Mesenchymal stem cell (in vitro differentiated cells and primary cell): ENCODE results near the gene CDSN. TPM values are rescaled to one million over a fixed set of nuclear protein-coding genes. Genes with fewer than 3 reads are reported as not detected.

Experiments used
- DNase-seq: peaks from one replicate; pipeline ENCODE4 v3.0.0-alpha.2; 2013
- H2AFZ ChIP-seq: one replicate; pipeline ENCODE4 v1.6.1; 2013; ENCODE audit warnings: low read depth, mild to moderate bottlenecking, control low read depth, inconsistent platforms, low read length, moderate library complexity
- H2AK5ac ChIP-seq: 2 replicates; pipeline ENCODE4 v1.6.1; 2013; ENCODE audit warnings: low read length, moderate library complexity, mild to moderate bottlenecking, inconsistent platforms; ENCODE audit not compliant: severe bottlenecking
- H2BK120ac ChIP-seq: one replicate; pipeline ENCODE4 v1.6.1; 2013; ENCODE audit warnings: low read depth, mild to moderate bottlenecking, inconsistent platforms, low read length, moderate library complexity
- H2BK12ac ChIP-seq, 2 experiments: one replicate each; pipeline ENCODE4 v1.6.1; 2013; ENCODE audit warnings: inconsistent platforms in 2 of 2, low read length in 2 of 2, mild to moderate bottlenecking in 2 of 2, moderate library complexity in 2 of 2, control low read depth in 1 of 2
- H2BK15ac ChIP-seq: one replicate; pipeline ENCODE4 v1.6.1; 2013; ENCODE audit warnings: mild to moderate bottlenecking, low read depth, inconsistent platforms; ENCODE audit not compliant: poor library complexity, severe bottlenecking
- H2BK5ac ChIP-seq: 2 replicates; pipeline ENCODE4 v1.6.1; 2013; ENCODE audit warnings: low read depth, mild to moderate bottlenecking, low read length, control low read depth, inconsistent platforms; ENCODE audit not compliant: poor library complexity, severe bottlenecking
- H3K14ac ChIP-seq, 2 experiments: one replicate each; pipeline ENCODE4 v1.6.1; 2013; ENCODE audit warnings: inconsistent platforms in 2 of 2, low read length in 2 of 2, control low read depth in 1 of 2, mild to moderate bottlenecking in 1 of 2, moderate library complexity in 1 of 2
- H3K18ac ChIP-seq, 2 experiments: one replicate each; pipeline ENCODE4 v1.6.1; 2013; ENCODE audit warnings: inconsistent platforms in 2 of 2, low read length in 2 of 2, control low read depth in 1 of 2, low read depth in 1 of 2, mild to moderate bottlenecking in 1 of 2
- H3K23ac ChIP-seq, 2 experiments: one replicate each; pipeline ENCODE4 v1.6.1; 2013; ENCODE audit warnings: inconsistent platforms in 2 of 2, low read length in 2 of 2, mild to moderate bottlenecking in 2 of 2, moderate library complexity in 2 of 2, control low read depth in 1 of 2
- H3K27ac ChIP-seq: 2 replicates; pipeline ENCODE4 v1.5.1; 2013; ENCODE audit warnings: mild to moderate bottlenecking, moderate library complexity, low read length, control low read depth, inconsistent platforms; ENCODE audit not compliant: poor library complexity, severe bottlenecking
- H3K27me3 ChIP-seq, 2 experiments: 2 replicates each; pipeline versions ENCODE4 v1.6.1 to v1.7.0; 2013; ENCODE audit warnings: low read length in 2 of 2, mild to moderate bottlenecking in 2 of 2, moderate library complexity in 2 of 2, control low read depth in 1 of 2, inconsistent platforms in 1 of 2; ENCODE audit not compliant: control insufficient read depth in 1 of 2, insufficient read depth in 1 of 2
- H3K36me3 ChIP-seq, 2 experiments: 2 replicates each; pipeline versions ENCODE4 v1.6.1 to v1.7.0; 2013; ENCODE audit warnings: low read length in 2 of 2, control low read depth in 1 of 2, inconsistent platforms in 1 of 2, low read depth in 1 of 2, mild to moderate bottlenecking in 1 of 2; ENCODE audit not compliant: insufficient read depth in 2 of 2, control insufficient read depth in 1 of 2
- H3K4ac ChIP-seq, 2 experiments: one replicate each; pipeline ENCODE4 v1.6.1; 2013; ENCODE audit warnings: inconsistent platforms in 2 of 2, low read length in 2 of 2, mild to moderate bottlenecking in 2 of 2, moderate library complexity in 2 of 2, control low read depth in 1 of 2, low read depth in 1 of 2
- H3K4me1 ChIP-seq: 2 replicates; pipeline ENCODE4 v1.6.1; 2013; ENCODE audit warnings: low read depth, low read length, control low read depth; ENCODE audit not compliant: control insufficient read depth, insufficient read depth
- H3K4me2 ChIP-seq: 2 replicates; pipeline ENCODE4 v1.6.1; 2013; ENCODE audit warnings: low read length, mild to moderate bottlenecking, inconsistent platforms; ENCODE audit not compliant: poor library complexity, severe bottlenecking
- H3K4me3 ChIP-seq, 2 experiments: 2 replicates each; pipeline versions ENCODE4 v1.5.1 to v1.7.0; 2013; ENCODE audit warnings: low read length in 2 of 2, mild to moderate bottlenecking in 2 of 2, control low read depth in 1 of 2, low read depth in 1 of 2; ENCODE audit not compliant: insufficient read depth in 1 of 2
- H3K79me1 ChIP-seq: replicated peaks from 2 replicates; pipeline ENCODE4 v1.6.1; 2013; ENCODE audit warnings: mild to moderate bottlenecking, control low read depth, low read length, inconsistent platforms; ENCODE audit not compliant: poor library complexity, severe bottlenecking
- H3K9ac ChIP-seq: 2 replicates; pipeline ENCODE4 v1.7.0; 2013; ENCODE audit warnings: mild to moderate bottlenecking, low read length, moderate library complexity
- H3K9me3 ChIP-seq: 2 replicates; pipeline ENCODE4 v1.7.0; 2013; ENCODE audit warnings: mild to moderate bottlenecking, low read length; ENCODE audit not compliant: control insufficient read depth
- H4K8ac ChIP-seq: one replicate; pipeline ENCODE4 v1.6.1; 2013; ENCODE audit warnings: inconsistent platforms, mild to moderate bottlenecking, low read length, moderate library complexity
- H4K91ac ChIP-seq: one replicate; pipeline ENCODE4 v1.6.1; 2013; ENCODE audit warnings: mild to moderate bottlenecking, low read length, inconsistent platforms
- WGBS: methylation state at CpG from one replicate; pipeline ENCODE4 v1.1.7; 2013; ENCODE audit warnings: mixed read lengths; 5-methylcytosine and 5-hydroxymethylcytosine counted together
- polyA plus RNA-seq, 2 experiments: library from polyadenylated mRNA; stranded (reverse); fragments of 200-250 nt; gene quantifications; one replicate each; pipeline ENCODE4 v1.2.3, GENCODE V29; 2013

CDSN gene
- polyA plus RNA-seq (2013, experiment 1 of 2): not detected
- not detected for polyA plus RNA-seq (2013, experiment 2 of 2)

GRCh38 chr6:31120151-31120915, at the start of gene CDSN:
CDSN (minus strand) TSS chr6:31120446; CDS start chr6:31120419, 27 bp downstream.
- no peak within 1 kb of the TSS for H3K18ac ChIP-seq
- no peak within 1 kb of the TSS for H2AFZ ChIP-seq
- H3K4me2 ChIP-seq: no peak within 1 kb of the TSS
- H3K4me1 ChIP-seq: peaks cover 30% of the 10 kb centered on the region
- H3K36me3 ChIP-seq: peaks cover 0 to 12% of the 10 kb centered on the region in 2 experiments
- peaks cover 19% of the 10 kb centered on the region for H3K79me1 ChIP-seq
- H3K14ac ChIP-seq: no peak within 1 kb of the TSS
- no peak within 1 kb of the TSS for H3K4me3 ChIP-seq
- no peak for DNase-seq
- no peak within 1 kb of the TSS for H2BK12ac ChIP-seq
- H3K27me3 ChIP-seq: peaks cover 0 to 9% of the 10 kb centered on the region in 2 experiments
- H2BK120ac ChIP-seq: no peak within 1 kb of the TSS
- H3K27ac ChIP-seq: no peak within 1 kb of the TSS
- H3K9ac ChIP-seq: no peak within 1 kb of the TSS
- H4K91ac ChIP-seq: no peak within 1 kb of the TSS
- no peak within 1 kb of the TSS for H2BK15ac ChIP-seq
- WGBS: 92% methylated on average over 26 of the region's 26 CpGs
- no peak within 1 kb of the TSS for H2BK5ac ChIP-seq
- H4K8ac ChIP-seq: no peak within 1 kb of the TSS
- H3K9me3 ChIP-seq: no peaks in the 10 kb centered on the region
- no peak within 1 kb of the TSS for H3K23ac ChIP-seq
- H2AK5ac ChIP-seq: no peak within 1 kb of the TSS
- no peak within 1 kb of the TSS for H3K4ac ChIP-seq

DNA sequence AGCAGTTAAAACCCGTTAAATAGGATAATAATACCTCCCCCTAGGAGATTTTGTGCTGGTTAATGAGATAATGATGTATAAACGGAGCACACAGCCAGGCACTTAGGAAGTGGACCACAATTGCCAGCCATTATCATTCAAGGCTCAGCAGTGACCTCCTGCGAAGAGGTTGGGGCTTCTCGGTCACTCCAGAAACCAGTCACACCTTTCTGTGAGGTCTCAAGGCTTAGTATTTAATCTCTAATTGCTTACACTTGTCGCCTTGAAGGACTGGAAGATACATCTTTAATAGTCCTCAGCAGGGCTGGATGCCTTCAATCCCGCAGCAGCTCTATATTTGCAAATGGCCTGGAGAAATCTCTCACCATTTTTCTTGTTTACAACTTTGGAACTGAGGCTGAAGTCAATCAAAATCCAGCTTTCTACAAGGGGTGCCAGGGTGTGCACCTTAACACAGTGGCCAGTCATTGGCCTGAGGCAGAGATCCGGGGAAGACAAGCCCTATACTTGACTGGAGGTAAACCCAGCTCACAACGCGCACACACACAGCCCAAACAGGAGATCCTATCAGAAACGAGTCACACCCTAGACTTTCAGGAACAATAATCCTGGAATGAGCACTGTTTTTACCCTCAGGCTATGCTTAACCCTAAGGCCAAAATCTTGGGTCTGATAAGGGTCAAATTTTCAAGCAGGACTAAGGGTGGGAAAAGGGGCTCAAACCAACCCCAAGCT, 49.0 kb upstream of the CDSN start:
- Histone ChIP-seq H2BK5ac (no peak overlapping the region), H3K4me3 (no peak overlapping the region), H3K4ac (no peak overlapping the region), H2BK12ac (no peak overlapping the region), H3K79me1 (peaks cover 38% of the 10 kb centered on the region), H3K23ac (no peak overlapping the region), H4K8ac (no peak overlapping the region), H3K4me2 (no peak overlapping the region), H2BK120ac (no peak overlapping the region), H2AK5ac (no peak overlapping the region), H2BK15ac (no peak overlapping the region), H3K27ac (no peak overlapping the region), H3K9me3 (no peaks in the 10 kb centered on the region), H3K14ac (no peak overlapping the region), H2AFZ (no peak overlapping the region), H3K9ac (no peak overlapping the region), H4K91ac (no peak overlapping the region), H3K36me3 (peaks cover 0 to 16% of the 10 kb centered on the region in 2 experiments), H3K4me1 (peaks cover 15% of the 10 kb centered on the region), H3K27me3 (peaks cover 0 to 16% of the 10 kb centered on the region in 2 experiments), H3K18ac (no peak overlapping the region)
- 53% methylated on average over 8 of the region's 10 CpGs for WGBS
- no peak for DNase-seq

GRCh38 chr6:31168606-31169005, 48.4 kb upstream of the CDSN start:
- Histone ChIP-seq H3K4me3 (no peak overlapping the region), H3K23ac (no peak overlapping the region), H4K91ac (no peak overlapping the region), H2AFZ (no peak overlapping the region), H3K27ac (no peak overlapping the region), H3K36me3 (peaks cover 0 to 16% of the 10 kb centered on the region in 2 experiments), H3K9me3 (no peaks in the 10 kb centered on the region), H2BK5ac (no peak overlapping the region), H2BK15ac (no peak overlapping the region), H2AK5ac (no peak overlapping the region), H2BK12ac (no peak overlapping the region), H3K18ac (no peak overlapping the region), H4K8ac (no peak overlapping the region), H2BK120ac (no peak overlapping the region), H3K4me2 (no peak overlapping the region), H3K4me1 (peaks cover 14% of the 10 kb centered on the region), H3K4ac (no peak overlapping the region), H3K79me1 (peaks cover 33% of the 10 kb centered on the region), H3K9ac (no peak overlapping the region), H3K27me3 (peaks cover 0 to 16% of the 10 kb centered on the region in 2 experiments), H3K14ac (no peak overlapping the region)
- no peak for DNase-seq
- WGBS: 43% methylated on average over 2 of the region's 3 CpGs

DNA sequence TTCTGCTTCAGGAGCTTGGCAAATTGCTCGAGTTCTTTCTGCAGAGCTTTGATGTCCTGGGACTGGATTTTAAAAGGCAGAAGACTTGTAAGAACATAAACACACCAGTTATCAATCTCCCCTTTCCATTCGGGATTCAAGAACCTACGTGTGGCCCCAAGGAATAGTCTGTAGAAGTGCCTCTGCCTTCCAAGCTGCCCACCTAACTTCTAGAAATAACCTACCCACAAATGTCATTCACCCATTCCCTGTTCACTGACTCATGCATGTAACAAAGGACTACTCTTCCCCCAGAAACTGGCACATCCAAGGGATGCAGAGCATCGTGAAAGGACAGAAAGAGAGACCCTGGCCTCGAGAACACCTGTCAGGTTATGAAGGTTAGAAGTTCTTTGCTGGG, 45.7 kb upstream of the CDSN start:
- Histone ChIP-seq H3K9ac (no peak overlapping the region), H2BK120ac (no peak overlapping the region), H3K4me1 (peaks cover 4% of the 10 kb centered on the region), H3K27me3 (peaks cover 0 to 16% of the 10 kb centered on the region in 2 experiments), H2BK12ac (no peak overlapping the region), H3K4me3 (no peak overlapping the region), H3K4ac (no peak overlapping the region), H2BK5ac (no peak overlapping the region), H3K23ac (no peak overlapping the region), H3K9me3 (no peaks in the 10 kb centered on the region), H2AK5ac (no peak overlapping the region), H4K91ac (no peak overlapping the region), H3K14ac (no peak overlapping the region), H2AFZ (no peak overlapping the region), H4K8ac (no peak overlapping the region), H3K27ac (no peak overlapping the region), H3K36me3 (peaks cover 10 to 36% of the 10 kb centered on the region in 2 experiments), H2BK15ac (no peak overlapping the region), H3K79me1 (peaks cover 31% of the 10 kb centered on the region), H3K18ac (no peak overlapping the region), H3K4me2 (no peak overlapping the region)
- 85% methylated on average over 5 of the region's 5 CpGs for WGBS
- no peak for DNase-seq
